ENCODE results near the gene IGLL1.
"Not testable (repeated sequence)": the region's sequence is repeated elsewhere in the genome, so short reads cannot be mapped to it uniquely, and the experiment has no call there.

IGLL1 gene

DNA sequence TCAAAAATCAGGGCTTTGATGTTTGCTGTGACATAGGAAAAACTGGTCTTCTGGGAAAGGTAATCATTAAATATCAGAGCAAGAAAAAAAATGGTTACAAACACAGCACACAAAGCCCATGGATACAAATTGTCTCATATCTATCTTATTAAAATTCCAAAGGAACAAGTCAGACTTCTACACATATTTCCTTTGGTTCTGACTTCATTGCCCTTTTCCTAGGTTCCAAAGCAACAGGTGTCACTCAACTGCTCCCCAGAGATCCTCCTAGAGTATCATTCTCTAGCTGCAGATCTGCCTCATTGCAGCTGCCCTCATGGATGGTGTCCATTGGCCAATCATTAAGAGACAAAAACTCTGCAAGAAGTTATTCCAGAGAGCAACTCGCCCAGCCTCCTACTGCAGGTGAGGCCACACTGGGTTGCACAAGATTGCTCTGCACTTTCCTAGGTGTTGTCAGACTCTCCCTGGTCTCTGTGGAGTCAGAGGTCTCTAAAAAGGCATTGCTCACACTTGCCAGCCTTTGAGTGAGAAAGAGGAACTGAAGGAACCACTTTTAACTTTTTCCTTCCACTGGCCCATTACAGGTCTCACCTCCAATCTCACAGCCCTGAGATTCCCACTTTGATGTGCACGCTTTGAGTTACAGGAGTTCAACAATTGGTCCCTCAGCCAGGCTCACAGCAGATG lies 46.3 kb upstream of the IGLL1 start:
- Histone ChIP-seq H3K79me2 (ENCODE audit: low read length) (no peaks in the 10 kb centered on the region), H3K9ac (ENCODE audit: low read length) (no peak overlapping the region), H3K9me3 (replicated peaks; ENCODE audit: insufficient read depth, low read length) (no peaks in the 10 kb centered on the region), H3K9me2 (replicated peaks; ENCODE audit: insufficient read depth, low read length) (no peaks in the 10 kb centered on the region), H4K20me1 (ENCODE audit: insufficient read depth, low read length) (no peaks in the 10 kb centered on the region), H3K27me3 (replicated peaks; ENCODE audit: insufficient read depth, low read length) (no peaks in the 10 kb centered on the region), H3K4me1 (ENCODE audit: low read length) (peaks cover 6% of the 10 kb centered on the region; the same call in 1 of the 2 replicates), H3K36me3 (replicated peaks; ENCODE audit: insufficient read depth, low read length) (no peaks in the 10 kb centered on the region), H3F3A (ENCODE audit: insufficient read depth, low read length) (peaks cover 6% of the 10 kb centered on the region; the same call in 1 of the 2 replicates), H3K27ac (ENCODE audit: low read length) (no peak overlapping the region), H2AFZ (ENCODE audit: low read length) (no peak overlapping the region), H3K4me3 (ENCODE audit: low read length) (no peak overlapping the region), H3K4me2 (ENCODE audit: low read depth, low read length) (no peak overlapping the region)
- TF ChIP-seq EZH2phosphoT487 (IDR thresholded peaks at IDR 0.05; ENCODE audit: low read length), result no peak
- DNase-seq, result no peak

DNA sequence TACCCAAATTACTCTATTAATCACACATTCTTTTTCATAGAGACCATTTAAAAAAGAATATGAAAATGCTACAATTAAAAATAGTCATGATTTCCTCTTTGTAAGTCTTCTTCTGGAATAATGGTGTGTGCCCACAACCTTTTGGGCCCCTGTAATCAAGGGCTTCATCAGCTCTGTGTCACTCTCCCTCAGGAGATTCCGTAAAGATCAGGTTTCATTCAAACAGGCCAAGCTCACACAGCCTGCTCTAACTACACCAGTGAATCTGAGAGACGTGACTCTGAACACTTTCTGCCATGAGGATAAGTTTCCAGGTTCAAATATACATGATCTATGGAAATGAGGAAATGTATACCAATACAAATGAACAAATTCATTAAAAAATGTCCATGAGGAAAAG lies 42.5 kb upstream of the IGLL1 start:
- H3K9me2 ChIP-seq (replicated peaks; ENCODE audit: insufficient read depth, low read length), result no peaks in the 10 kb centered on the region
- H3K9ac ChIP-seq (ENCODE audit: low read length), result no peak overlapping the region
- H3K36me3 ChIP-seq (replicated peaks; ENCODE audit: insufficient read depth, low read length), result no peaks in the 10 kb centered on the region
- peaks cover 14% of the 10 kb centered on the region for H3K4me1 ChIP-seq (ENCODE audit: low read length)
- H3K27ac ChIP-seq (ENCODE audit: low read length), result no peak overlapping the region
- no peaks in the 10 kb centered on the region for H3K9me3 ChIP-seq (replicated peaks; ENCODE audit: insufficient read depth, low read length)
- DNase-seq, result no peak
- no peaks in the 10 kb centered on the region for H3K27me3 ChIP-seq (replicated peaks; ENCODE audit: insufficient read depth, low read length)
- H4K20me1 ChIP-seq (ENCODE audit: insufficient read depth, low read length), result no peaks in the 10 kb centered on the region
- H3K4me3 ChIP-seq (ENCODE audit: low read length), result no peak overlapping the region
- H2AFZ ChIP-seq (ENCODE audit: low read length), result no peak overlapping the region
- no peak overlapping the region for H3K4me2 ChIP-seq (ENCODE audit: low read depth, low read length)
- peaks cover 6% of the 10 kb centered on the region; the same call in 1 of the 2 replicates for H3F3A ChIP-seq (ENCODE audit: insufficient read depth, low read length)
- no peaks in the 10 kb centered on the region for H3K79me2 ChIP-seq (ENCODE audit: low read length)
- no peak for TF ChIP-seq EZH2 (optimal IDR thresholded peaks at IDR 0.05; ENCODE audit: low read depth, low read length)
- TF ChIP-seq, protein P1, sequence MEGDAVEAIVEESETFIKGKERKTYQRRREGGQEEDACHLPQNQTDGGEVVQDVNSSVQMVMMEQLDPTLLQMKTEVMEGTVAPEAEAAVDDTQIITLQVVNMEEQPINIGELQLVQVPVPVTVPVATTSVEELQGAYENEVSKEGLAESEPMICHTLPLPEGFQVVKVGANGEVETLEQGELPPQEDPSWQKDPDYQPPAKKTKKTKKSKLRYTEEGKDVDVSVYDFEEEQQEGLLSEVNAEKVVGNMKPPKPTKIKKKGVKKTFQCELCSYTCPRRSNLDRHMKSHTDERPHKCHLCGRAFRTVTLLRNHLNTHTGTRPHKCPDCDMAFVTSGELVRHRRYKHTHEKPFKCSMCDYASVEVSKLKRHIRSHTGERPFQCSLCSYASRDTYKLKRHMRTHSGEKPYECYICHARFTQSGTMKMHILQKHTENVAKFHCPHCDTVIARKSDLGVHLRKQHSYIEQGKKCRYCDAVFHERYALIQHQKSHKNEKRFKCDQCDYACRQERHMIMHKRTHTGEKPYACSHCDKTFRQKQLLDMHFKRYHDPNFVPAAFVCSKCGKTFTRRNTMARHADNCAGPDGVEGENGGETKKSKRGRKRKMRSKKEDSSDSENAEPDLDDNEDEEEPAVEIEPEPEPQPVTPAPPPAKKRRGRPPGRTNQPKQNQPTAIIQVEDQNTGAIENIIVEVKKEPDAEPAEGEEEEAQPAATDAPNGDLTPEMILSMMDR (IDR thresholded peaks at IDR 0.05; ENCODE audit: low read length), result no peak
- no peak for TF ChIP-seq EZH2phosphoT487 (IDR thresholded peaks at IDR 0.05; ENCODE audit: low read length)

DNA sequence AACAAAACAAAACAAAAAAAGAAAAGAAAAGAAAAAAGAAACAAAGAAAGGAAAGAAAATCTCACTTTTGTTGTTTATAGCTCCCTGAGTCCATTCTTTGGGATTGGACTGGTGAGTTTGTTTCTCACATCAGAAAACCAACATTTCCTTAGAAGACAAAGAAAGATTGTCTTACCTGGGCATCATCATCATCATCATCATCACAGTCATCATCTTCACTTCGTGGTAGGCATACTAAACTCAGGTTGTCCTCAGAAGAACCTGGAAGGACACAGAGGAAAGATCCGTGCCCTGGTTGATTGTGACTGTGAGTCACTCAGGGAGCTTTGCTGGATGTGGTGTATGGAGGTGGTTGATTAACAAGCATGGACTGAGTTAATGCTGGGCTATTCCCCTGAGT lies 41.8 kb upstream of the IGLL1 start:
- not testable (repeated sequence) for H3K9ac ChIP-seq (ENCODE audit: low read length); H3K9me2 ChIP-seq (replicated peaks; ENCODE audit: insufficient read depth, low read length); H4K20me1 ChIP-seq (ENCODE audit: insufficient read depth, low read length); H3K27me3 ChIP-seq (replicated peaks; ENCODE audit: insufficient read depth, low read length); H3K36me3 ChIP-seq (replicated peaks; ENCODE audit: insufficient read depth, low read length); H3F3A ChIP-seq (ENCODE audit: insufficient read depth, low read length); H2AFZ ChIP-seq (ENCODE audit: low read length); H3K4me3 ChIP-seq (ENCODE audit: low read length); H3K79me2 ChIP-seq (ENCODE audit: low read length); DNase-seq; H3K9me3 ChIP-seq (replicated peaks; ENCODE audit: insufficient read depth, low read length)
- peaks cover 14% of the 10 kb centered on the region for H3K4me1 ChIP-seq (ENCODE audit: low read length)
- H3K27ac ChIP-seq (ENCODE audit: low read length), result peak overlapping the region; percentile 40; the same call in 1 of the 2 replicates
- peak overlapping the region; percentile 33; the same call in 1 of the 2 replicates for H3K4me2 ChIP-seq (ENCODE audit: low read depth, low read length)

DNA sequence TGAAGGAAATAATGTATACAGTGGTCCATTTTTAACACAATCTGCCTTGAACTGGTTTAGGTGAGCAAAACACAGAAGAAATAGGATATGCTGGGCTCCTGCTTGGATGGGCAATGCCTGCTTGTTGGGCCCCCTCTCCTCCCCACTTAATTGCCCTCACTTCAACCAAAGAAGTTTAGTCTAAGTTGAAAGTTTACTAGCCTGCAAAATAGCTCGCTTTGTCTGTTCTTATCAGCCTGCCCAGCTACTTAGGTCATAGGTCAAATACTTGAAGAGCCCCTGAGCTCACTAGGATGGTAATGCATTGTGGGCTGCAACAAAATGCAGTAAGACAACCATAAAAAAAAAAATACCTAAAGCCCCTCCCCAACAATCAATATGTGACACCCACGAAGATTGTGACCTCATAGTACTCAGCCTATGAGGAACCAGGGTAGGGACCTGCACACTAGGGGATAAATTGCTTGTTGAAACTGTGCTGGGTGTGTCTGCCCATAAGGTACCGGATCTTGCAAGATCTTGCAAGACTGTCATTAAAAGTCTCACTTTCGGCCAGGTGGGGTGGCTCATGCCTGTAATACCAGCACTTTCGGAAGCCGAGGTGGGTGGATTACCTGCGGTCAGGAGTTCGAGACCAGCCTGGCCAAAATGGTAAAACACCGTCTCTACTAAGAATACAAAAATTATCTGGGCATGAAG lies 41.1 kb upstream of the IGLL1 start:
- TF ChIP-seq EZH2phosphoT487 (IDR thresholded peaks at IDR 0.05; ENCODE audit: low read length) (no peak), EZH2 (optimal IDR thresholded peaks at IDR 0.05; ENCODE audit: low read depth, low read length) (no peak)
- TF ChIP-seq, protein P1 (IDR thresholded peaks at IDR 0.05; ENCODE audit: low read length), result no peak
- Histone ChIP-seq H2AFZ (ENCODE audit: low read length) (no peak overlapping the region), H3F3A (ENCODE audit: insufficient read depth, low read length) (peaks cover 6% of the 10 kb centered on the region; the same call in 1 of the 2 replicates)

More for the DNA sequence above, 41.1 kb upstream of the IGLL1 start:
- H3K9ac ChIP-seq (ENCODE audit: low read length), result no peak overlapping the region
- peak; percentile 92 for DNase-seq
- H4K20me1 ChIP-seq (ENCODE audit: insufficient read depth, low read length), result no peaks in the 10 kb centered on the region
- no peak overlapping the region for H3K4me3 ChIP-seq (ENCODE audit: low read length)
- H3K27ac ChIP-seq (ENCODE audit: low read length), result peak overlapping the region; percentile 40; the same call in 1 of the 2 replicates
- H3K79me2 ChIP-seq (ENCODE audit: low read length), result no peaks in the 10 kb centered on the region
- no peaks in the 10 kb centered on the region for H3K36me3 ChIP-seq (replicated peaks; ENCODE audit: insufficient read depth, low read length)
- no peaks in the 10 kb centered on the region for H3K9me2 ChIP-seq (replicated peaks; ENCODE audit: insufficient read depth, low read length)
- no peaks in the 10 kb centered on the region for H3K27me3 ChIP-seq (replicated peaks; ENCODE audit: insufficient read depth, low read length)
- peaks cover 14% of the 10 kb centered on the region for H3K4me1 ChIP-seq (ENCODE audit: low read length)
- H3K9me3 ChIP-seq (replicated peaks; ENCODE audit: insufficient read depth, low read length), result no peaks in the 10 kb centered on the region
- peak overlapping the region; percentile 33; the same call in 1 of the 2 replicates for H3K4me2 ChIP-seq (ENCODE audit: low read depth, low read length)
